Measurements from ENCODE around the gene HTT. TPM values are rescaled to one million over a fixed set of nuclear protein-coding genes. Genes with fewer than 3 reads are reported as not detected.

Gene HTT
- total RNA-seq, 2 donors from 2014 or later: 56.3 to 89.5 TPM

DNA sequence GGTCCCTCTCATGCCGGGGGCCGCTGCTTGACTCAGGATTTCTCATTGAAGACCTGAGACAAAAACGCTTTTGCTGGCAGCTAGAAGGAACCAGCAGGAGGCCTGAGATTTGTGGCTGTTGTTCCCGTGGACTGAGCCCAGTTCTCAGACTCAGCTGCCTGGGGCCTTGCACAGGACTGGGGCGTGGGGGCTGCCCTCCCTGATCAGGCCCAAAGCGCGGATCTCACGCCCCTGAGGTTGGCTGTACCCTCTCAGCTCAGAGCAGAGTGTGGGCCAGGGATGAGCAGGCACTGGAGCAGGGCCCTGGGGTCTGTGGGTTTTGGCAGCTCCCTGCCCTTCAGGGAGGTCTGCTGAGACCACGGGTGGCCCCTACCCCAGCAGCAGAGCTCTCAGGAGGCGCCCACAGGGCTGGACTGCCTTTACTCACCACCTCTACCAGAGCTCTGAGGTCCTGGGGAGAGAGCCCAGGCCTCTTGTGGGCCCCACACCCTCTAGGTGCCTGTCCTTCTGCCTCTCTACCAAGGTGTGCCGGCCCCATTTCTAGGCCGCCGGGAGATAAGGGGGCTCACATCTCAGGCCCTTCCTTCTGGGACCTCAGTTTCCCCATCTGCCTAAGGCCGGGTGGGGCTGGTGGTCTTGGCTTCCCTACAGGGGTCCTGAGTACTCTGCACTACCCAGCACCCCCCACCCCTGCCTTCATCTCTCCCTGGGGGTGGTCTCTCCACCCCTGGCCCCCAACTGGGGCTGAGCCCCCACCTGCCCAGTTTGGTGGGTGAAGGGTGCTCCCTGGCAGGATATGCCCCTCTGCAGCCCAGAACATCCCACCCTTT is 180.0 kb downstream of the HTT start:
- no peaks in the 10 kb centered on the region for H3K27me3 ChIP-seq (replicated peaks; ENCODE audit: insufficient read depth)
- DNase-seq (ENCODE audit: low spot score) (peak; percentile 1), ATAC-seq (ENCODE audit: insufficient number of reproducible peaks, low FRiP score, low read depth) (no peak)
- H3K36me3 ChIP-seq: no peaks in the 10 kb centered on the region
- no peak overlapping the region for H3K4me3 ChIP-seq
- H3K9me3 ChIP-seq: no peaks in the 10 kb centered on the region
- TF ChIP-seq, protein P1, sequence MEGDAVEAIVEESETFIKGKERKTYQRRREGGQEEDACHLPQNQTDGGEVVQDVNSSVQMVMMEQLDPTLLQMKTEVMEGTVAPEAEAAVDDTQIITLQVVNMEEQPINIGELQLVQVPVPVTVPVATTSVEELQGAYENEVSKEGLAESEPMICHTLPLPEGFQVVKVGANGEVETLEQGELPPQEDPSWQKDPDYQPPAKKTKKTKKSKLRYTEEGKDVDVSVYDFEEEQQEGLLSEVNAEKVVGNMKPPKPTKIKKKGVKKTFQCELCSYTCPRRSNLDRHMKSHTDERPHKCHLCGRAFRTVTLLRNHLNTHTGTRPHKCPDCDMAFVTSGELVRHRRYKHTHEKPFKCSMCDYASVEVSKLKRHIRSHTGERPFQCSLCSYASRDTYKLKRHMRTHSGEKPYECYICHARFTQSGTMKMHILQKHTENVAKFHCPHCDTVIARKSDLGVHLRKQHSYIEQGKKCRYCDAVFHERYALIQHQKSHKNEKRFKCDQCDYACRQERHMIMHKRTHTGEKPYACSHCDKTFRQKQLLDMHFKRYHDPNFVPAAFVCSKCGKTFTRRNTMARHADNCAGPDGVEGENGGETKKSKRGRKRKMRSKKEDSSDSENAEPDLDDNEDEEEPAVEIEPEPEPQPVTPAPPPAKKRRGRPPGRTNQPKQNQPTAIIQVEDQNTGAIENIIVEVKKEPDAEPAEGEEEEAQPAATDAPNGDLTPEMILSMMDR (IDR thresholded peaks at IDR 0.05): no peak
- no peaks in the 10 kb centered on the region for H3K4me1 ChIP-seq (ENCODE audit: control insufficient read depth in 1 of 2, low read depth in 2 of 2)
- no peak overlapping the region for H3K27ac ChIP-seq

DNA sequence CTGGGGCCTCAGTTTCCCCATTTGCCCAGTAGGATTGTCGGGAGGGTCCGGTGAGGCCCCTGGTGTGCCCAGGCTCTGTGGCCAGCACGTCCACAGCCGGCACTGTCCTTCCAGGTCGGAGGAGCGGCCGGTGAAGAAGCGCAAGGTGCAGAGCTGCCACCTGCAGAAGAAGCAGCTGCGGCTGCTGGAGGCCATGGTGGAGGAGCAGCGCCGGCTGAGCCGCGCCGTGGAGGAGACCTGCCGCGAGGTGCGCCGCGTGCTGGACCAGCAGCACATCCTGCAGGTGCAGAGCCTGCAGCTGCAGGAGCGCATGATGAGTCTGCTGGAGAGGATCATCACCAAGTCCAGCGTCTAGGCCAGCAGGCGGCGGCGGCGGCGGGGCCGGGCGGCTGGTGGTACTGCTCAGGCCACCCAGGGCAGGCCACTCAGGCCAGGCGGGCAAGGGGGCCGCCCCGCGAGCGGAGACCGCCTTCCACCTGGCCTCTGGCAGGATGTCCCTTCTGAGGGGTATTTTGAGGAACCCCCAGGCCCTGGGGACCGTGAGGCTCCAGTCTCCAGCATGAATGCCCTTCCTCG is 181.2 kb downstream of the HTT start:
- Histone ChIP-seq H3K36me3 (no peaks in the 10 kb centered on the region), H3K4me3 (no peak overlapping the region), H3K27ac (no peak overlapping the region), H3K27me3 (replicated peaks; ENCODE audit: insufficient read depth) (no peaks in the 10 kb centered on the region), H3K4me1 (ENCODE audit: control insufficient read depth in 1 of 2, low read depth in 2 of 2) (no peaks in the 10 kb centered on the region), H3K9me3 (no peaks in the 10 kb centered on the region)
- ATAC-seq (ENCODE audit: insufficient number of reproducible peaks, low FRiP score, low read depth) (no peak), DNase-seq (ENCODE audit: low spot score) (peak; percentile 1)
- TF ChIP-seq, protein P1 (IDR thresholded peaks at IDR 0.05): no peak

DNA sequence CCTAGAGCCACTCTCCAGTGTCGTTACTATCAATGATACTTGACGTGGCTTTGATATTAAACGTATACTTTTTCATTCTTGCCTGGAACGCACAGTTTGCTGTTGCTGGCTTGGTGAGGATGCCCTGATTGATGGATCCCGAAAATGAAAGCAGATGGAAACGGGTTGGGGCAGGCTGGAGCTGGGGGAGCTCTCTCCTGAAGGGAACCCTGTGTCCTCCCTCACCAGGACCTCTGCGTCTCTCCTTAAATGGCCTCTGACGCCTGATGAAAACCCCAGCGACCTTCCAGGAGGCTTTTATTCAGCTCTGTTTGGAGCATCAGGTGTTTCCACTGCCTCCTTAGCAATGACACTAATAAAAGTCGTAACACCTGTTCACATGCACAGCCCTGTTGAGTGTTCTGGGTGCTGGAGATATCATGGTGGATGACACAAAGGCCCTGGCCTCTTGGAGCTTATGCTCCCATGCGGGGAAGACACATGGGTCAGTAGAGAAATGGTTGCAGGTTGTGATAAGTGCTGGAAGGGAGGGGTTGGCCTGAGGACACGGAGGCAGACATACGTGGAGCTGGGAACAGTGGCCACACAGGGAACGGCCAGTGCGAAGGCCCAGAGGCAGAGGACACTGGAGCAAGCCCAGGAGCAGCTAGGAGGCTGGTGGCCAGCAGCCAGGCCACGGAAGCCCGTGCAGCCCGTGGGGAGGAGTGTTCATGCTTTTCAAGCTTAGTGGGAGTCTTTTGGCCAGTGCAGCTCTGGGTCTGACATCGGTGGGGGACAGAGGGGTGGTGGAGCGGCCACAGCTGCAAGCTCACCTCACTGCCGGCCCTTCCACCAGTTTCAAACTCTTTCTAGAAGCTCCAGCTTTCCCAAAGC is 182.0 kb downstream of the HTT start:
- DNase-seq (ENCODE audit: low spot score): no peak
- H3K9me3 ChIP-seq: no peaks in the 10 kb centered on the region
- H3K36me3 ChIP-seq: no peaks in the 10 kb centered on the region
- no peaks in the 10 kb centered on the region for H3K27me3 ChIP-seq (replicated peaks; ENCODE audit: insufficient read depth)
- no peak for ATAC-seq (ENCODE audit: insufficient number of reproducible peaks, low FRiP score, low read depth)
- no peak overlapping the region for H3K4me3 ChIP-seq
- no peaks in the 10 kb centered on the region for H3K4me1 ChIP-seq (ENCODE audit: control insufficient read depth in 1 of 2, low read depth in 2 of 2)
- no peak overlapping the region for H3K27ac ChIP-seq
- TF ChIP-seq, protein P1 (IDR thresholded peaks at IDR 0.05): no peak

DNA sequence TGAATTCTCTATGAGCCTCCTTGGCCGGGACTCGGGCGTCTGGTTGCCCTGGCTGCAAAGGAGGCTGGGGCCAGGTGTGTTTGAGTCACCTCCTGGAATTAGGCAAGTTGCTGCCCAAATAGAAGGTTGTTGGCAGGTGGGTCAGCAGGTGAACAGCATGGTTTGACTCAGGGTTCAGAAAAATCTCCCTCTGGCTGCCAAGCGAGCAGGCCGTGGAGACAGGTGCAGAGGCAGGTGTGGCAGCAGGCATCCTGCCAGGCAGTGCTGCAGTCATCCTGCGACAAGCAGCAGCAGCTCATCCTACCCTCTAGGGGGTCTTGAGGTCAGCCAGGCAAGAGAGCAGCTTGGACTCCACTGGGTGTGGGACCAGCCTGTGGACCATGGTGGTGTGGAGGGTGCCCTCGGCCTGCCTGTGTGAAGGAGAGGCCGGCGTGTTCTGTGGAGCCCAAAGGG is 182.6 kb downstream of the HTT start:
- no peaks in the 10 kb centered on the region for H3K36me3 ChIP-seq
- H3K4me1 ChIP-seq (ENCODE audit: control insufficient read depth in 1 of 2, low read depth in 2 of 2): no peaks in the 10 kb centered on the region
- ATAC-seq (ENCODE audit: insufficient number of reproducible peaks, low FRiP score, low read depth) (no peak), DNase-seq (ENCODE audit: low spot score) (no peak)
- H3K27me3 ChIP-seq (replicated peaks; ENCODE audit: insufficient read depth): no peaks in the 10 kb centered on the region
- H3K4me3 ChIP-seq: no peak overlapping the region
- no peaks in the 10 kb centered on the region for H3K9me3 ChIP-seq
- TF ChIP-seq, protein P1 (IDR thresholded peaks at IDR 0.05): no peak
- no peak overlapping the region for H3K27ac ChIP-seq

All from thoracic aorta (tissue), 2 donors.